Endothelial cell of umbilical vein (primary cell): Measurements from ENCODE around the gene EZR. TPM values are rescaled to one million over a fixed set of nuclear protein-coding genes. Genes with fewer than 3 reads are reported as not detected.

Experiments
- BruUV-seq: library from RNA; stranded (reverse); fragments of 400-500 nt; replicated peaks from 2 replicates; lab custom pipeline; 2021; lab: Mats Ljungman, UMichigan
- CTCF ChIA-PET: fragments of 300-600, 350-600 bp; sonication (Branson Sonifier 250); formaldehyde crosslinking; loops from one replicate; lab custom pipeline; 2021; ENCODE audit warnings: antibody characterized with exemption, inconsistent platforms; lab: Charles Lee
- POLR2A ChIA-PET: fragments of 300-600, 350-600 bp; sonication (Branson Sonifier 250); formaldehyde crosslinking; loops from one replicate; lab custom pipeline; 2021; ENCODE audit warnings: antibody characterized with exemption, inconsistent platforms; lab: Charles Lee
- DNase-seq: peaks from one replicate; pipeline ENCODE4 v3.0.0-alpha.2; 2011; ENCODE audit warnings: low read depth, low spot score
- FAIRE-seq: peaks from 2 replicates; lab custom pipeline; 2011; peaks lifted over from hg19 to GRCh38; lab: Jason Lieb, UNC
- H2AFZ ChIP-seq: 2 replicates; pipeline ENCODE4 v1.6.0; 2012; ENCODE audit warnings: low read depth, low read length, control low read depth, inconsistent platforms
- H3K27ac ChIP-seq: 2 replicates; pipeline ENCODE4 v1.5.1; 2011; ENCODE audit warnings: low read depth, mild to moderate bottlenecking, control low read depth, low read length, moderate library complexity; ENCODE audit not compliant: insufficient read depth
- H3K27me3 ChIP-seq, 2 experiments: 2 replicates each; pipeline versions ENCODE4 v1.6.0 to v1.6.1; 2011; ENCODE audit warnings: low read length in 2 of 2, mixed read lengths in 1 of 2; ENCODE audit not compliant: control insufficient read depth in 2 of 2, insufficient read depth in 2 of 2
- H3K36me3 ChIP-seq, 2 experiments: 2 replicates in 1 of 2; 3 replicates in 1 of 2; pipeline ENCODE4 v1.5.1; 2011; ENCODE audit warnings: low read length in 2 of 2, mild to moderate bottlenecking in 1 of 2, moderate library complexity in 1 of 2; ENCODE audit not compliant: control insufficient read depth in 2 of 2, insufficient read depth in 2 of 2; ENCODE audit errors: extremely low read depth in 1 of 2
- H3K4me1 ChIP-seq: 3 replicates; pipeline ENCODE4 v1.5.1; 2011; ENCODE audit warnings: mild to moderate bottlenecking, low read length; ENCODE audit not compliant: control insufficient read depth, insufficient read depth; ENCODE audit errors: extremely low read depth
- H3K4me2 ChIP-seq: 2 replicates; pipeline ENCODE4 v1.6.1; 2011; ENCODE audit warnings: low read length, control low read depth, mixed read lengths; ENCODE audit not compliant: insufficient read depth
- H3K4me3 ChIP-seq, 3 experiments: fragments of 200-600 bp in 1 of 3; sonication (generic), shearing (Covaris generic) in 1 of 3; replicated peaks in 1 of 3; 2 replicates each; pipeline ENCODE4 v1.5.1; 2011 to 2016; ENCODE audit warnings: control low read depth in 3 of 3, low read length in 3 of 3, mild to moderate bottlenecking in 2 of 3, inconsistent platforms in 1 of 3, low read depth in 1 of 3, moderate library complexity in 1 of 3; ENCODE audit not compliant: insufficient read depth in 1 of 3
- H3K79me2 ChIP-seq: 2 replicates; pipeline ENCODE4 v1.6.0; 2012; ENCODE audit warnings: low read length, inconsistent platforms; ENCODE audit not compliant: control insufficient read depth, insufficient read depth
- H3K9ac ChIP-seq: replicated peaks from 2 replicates; pipeline ENCODE3; 2011; ENCODE audit warnings: low read length, control low read depth; ENCODE audit not compliant: insufficient read depth; ENCODE audit errors: extremely low read depth
- H3K9me1 ChIP-seq: replicated peaks from 3 replicates; pipeline ENCODE4 v1.6.0; 2011; ENCODE audit warnings: mild to moderate bottlenecking, low read length; ENCODE audit not compliant: control insufficient read depth, insufficient read depth; ENCODE audit errors: extremely low read depth
- H3K9me3 ChIP-seq: replicated peaks from 2 replicates; pipeline ENCODE4 v1.5.1; 2012; ENCODE audit warnings: low read length, inconsistent platforms; ENCODE audit not compliant: control insufficient read depth, insufficient read depth
- H4K20me1 ChIP-seq: replicated peaks from 2 replicates; pipeline ENCODE3; 2011; ENCODE audit warnings: mild to moderate bottlenecking, low read length; ENCODE audit not compliant: control insufficient read depth, insufficient read depth; ENCODE audit errors: extremely low read depth
- EZH2 ChIP-seq: IDR thresholded peaks from 2 replicates; pipeline ENCODE4 v1.6.1; 2012; ENCODE audit warnings: borderline replicate concordance, low read depth, mild to moderate bottlenecking, moderate library complexity, low read length, inconsistent platforms; ENCODE audit not compliant: severe bottlenecking
- FOS ChIP-seq: IDR thresholded peaks from 2 replicates; pipeline ENCODE4 v1.6.1; 2011; ENCODE audit warnings: mild to moderate bottlenecking, low read length, moderate library complexity, borderline replicate concordance; ENCODE audit not compliant: insufficient read depth
- GATA2 ChIP-seq: IDR thresholded peaks from 2 replicates; pipeline ENCODE4 v1.7.0; 2011; ENCODE audit warnings: low read depth, mild to moderate bottlenecking, moderate library complexity, mixed read lengths, low read length; ENCODE audit not compliant: insufficient read length, insufficient read depth
- JUN ChIP-seq: IDR thresholded peaks from 2 replicates; pipeline ENCODE4 v1.6.1; 2011; ENCODE audit warnings: borderline replicate concordance, low read depth; ENCODE audit not compliant: insufficient read length, insufficient read depth
- MYC ChIP-seq: IDR thresholded peaks from one replicate; pipeline ENCODE4 v1.6.1; 2011; ENCODE audit warnings: mild to moderate bottlenecking, low read depth, low read length
- POLR2A ChIP-seq: IDR thresholded peaks from 2 replicates; pipeline ENCODE4 v1.6.1; 2012; ENCODE audit warnings: low read depth, mild to moderate bottlenecking, control low read depth, low read length
- POLR2AphosphoS5 ChIP-seq: IDR thresholded peaks from 2 replicates; pipeline ENCODE4 v1.6.1; 2012; ENCODE audit warnings: low read depth, mild to moderate bottlenecking, control low read depth, low read length, moderate library complexity; ENCODE audit not compliant: insufficient read depth
- dilution Hi-C: fragments of 300-500 bp; cut with MboI; formaldehyde crosslinking; loops from one replicate; pipeline ENCODE4 v1.15.0; 2019; ENCODE audit warnings: low sequenced_read_pairs; ENCODE audit not compliant: extremely low pct_ligation_motif_present
- intact Hi-C: fragments of 100-400 bp; cut with micrococcal nuclease; formaldehyde crosslinking; loops from one replicate; pipeline ENCODE4 v1.10.0; 2022
- polyA plus RNA-seq, 4 experiments: library from polyadenylated mRNA; depleted of rRNA in 3 of 4; stranded (reverse) in 3 of 4; unstranded in 1 of 4; fragments of >200 nt; gene quantifications; 2 replicates each; pipeline versions ENCODE4 v1.2.1 to v1.2.3, GENCODE V29; 2011 to 2012; ENCODE audit warnings: missing spikeins in 1 of 4
- total RNA-seq: library from RNA; stranded (reverse); gene quantifications from 2 replicates; pipeline ENCODE4 v1.2.3, GENCODE V29; 2021
- TF ChIP-seq, protein P1 (sequence below), 2 donors: IDR thresholded peaks; 1 replicate in 1 of 2; 2 replicates in 1 of 2; pipeline ENCODE4 v1.5.1; 2011; ENCODE audit warnings: low read length in 2 of 2, mild to moderate bottlenecking in 2 of 2, moderate library complexity in 2 of 2, control low read depth in 1 of 2, inconsistent platforms in 1 of 2, low read depth in 1 of 2; ENCODE audit not compliant: insufficient read depth in 1 of 2; ENCODE audit errors: extremely low read depth in 1 of 2
- TF ChIP-seq, protein P2 (sequence below): IDR thresholded peaks from 2 replicates; pipeline ENCODE4 v1.6.1; 2011; ENCODE audit not compliant: insufficient read depth, insufficient read length

EZR gene
- total and polyA plus RNA-seq, 2 donors (not counting 3 experiments of a cell fraction or from before 2014, with no cell fraction given): 58.5 to 108 TPM

DNA sequence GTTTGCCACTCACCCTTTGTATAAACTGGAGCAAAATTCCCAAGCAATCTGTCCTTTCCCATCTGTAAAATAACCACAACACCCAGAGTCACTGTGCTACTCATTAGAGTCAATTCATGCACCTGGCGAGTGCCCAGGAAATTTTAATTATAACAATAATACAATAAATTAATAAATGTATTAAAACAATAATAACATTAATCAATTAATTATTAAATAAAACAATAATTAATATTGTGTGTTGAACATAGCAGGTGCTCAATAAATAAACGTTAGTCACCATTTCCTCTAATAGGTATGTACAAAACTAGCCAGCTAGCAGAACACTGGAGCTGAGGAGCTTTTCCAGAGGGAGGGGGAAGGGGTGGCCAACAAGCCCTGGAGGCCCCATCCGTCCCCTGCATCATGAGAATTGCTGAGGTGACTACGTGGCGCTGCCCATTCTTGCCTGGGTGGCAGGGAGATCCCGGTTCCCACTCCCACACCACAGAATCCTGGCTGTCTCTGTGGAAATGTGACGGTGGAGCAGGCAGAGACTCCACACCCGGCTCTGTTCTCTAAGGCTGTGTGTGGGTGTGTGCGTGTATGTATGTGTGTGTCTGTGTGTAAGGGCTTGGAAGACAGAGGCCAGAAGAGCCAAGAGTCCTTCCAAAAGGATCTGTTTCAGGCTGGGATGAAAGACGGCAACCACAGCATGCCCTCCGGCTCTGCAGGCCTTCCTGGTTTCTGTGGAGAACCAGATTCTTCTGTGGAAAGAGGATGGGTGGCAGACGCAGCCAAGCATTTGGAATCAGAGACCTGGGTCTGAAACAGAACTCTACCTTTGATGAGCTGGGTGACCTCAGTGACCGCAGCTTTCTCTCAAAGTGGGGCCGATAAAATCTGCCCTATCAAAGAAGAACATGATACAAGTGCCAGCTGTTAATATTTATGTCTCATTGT lies 18.8 kb upstream of the EZR start:
- dilution Hi-C loops: no loop called here

More for the DNA sequence above, 18.8 kb upstream of the EZR start:
- no peak overlapping the region for H3K27ac ChIP-seq
- no peak overlapping the region for H3K4me3 ChIP-seq
- H3K27me3 ChIP-seq: peaks cover 0 to 2% of the 10 kb centered on the region in 2 experiments
- POLR2A ChIA-PET: no interaction called here
- DNase-seq (no peak), FAIRE-seq (no peak)
- no peak overlapping the region for H3K9ac ChIP-seq
- no peaks in the 10 kb centered on the region for H3K36me3 ChIP-seq
- BruUV-seq: no TSS peak
- TF ChIP-seq, protein P1, sequence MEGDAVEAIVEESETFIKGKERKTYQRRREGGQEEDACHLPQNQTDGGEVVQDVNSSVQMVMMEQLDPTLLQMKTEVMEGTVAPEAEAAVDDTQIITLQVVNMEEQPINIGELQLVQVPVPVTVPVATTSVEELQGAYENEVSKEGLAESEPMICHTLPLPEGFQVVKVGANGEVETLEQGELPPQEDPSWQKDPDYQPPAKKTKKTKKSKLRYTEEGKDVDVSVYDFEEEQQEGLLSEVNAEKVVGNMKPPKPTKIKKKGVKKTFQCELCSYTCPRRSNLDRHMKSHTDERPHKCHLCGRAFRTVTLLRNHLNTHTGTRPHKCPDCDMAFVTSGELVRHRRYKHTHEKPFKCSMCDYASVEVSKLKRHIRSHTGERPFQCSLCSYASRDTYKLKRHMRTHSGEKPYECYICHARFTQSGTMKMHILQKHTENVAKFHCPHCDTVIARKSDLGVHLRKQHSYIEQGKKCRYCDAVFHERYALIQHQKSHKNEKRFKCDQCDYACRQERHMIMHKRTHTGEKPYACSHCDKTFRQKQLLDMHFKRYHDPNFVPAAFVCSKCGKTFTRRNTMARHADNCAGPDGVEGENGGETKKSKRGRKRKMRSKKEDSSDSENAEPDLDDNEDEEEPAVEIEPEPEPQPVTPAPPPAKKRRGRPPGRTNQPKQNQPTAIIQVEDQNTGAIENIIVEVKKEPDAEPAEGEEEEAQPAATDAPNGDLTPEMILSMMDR (IDR thresholded peaks at IDR 0.05; ENCODE audit: extremely low read depth in 1 of 2, insufficient read depth in 1 of 2, low read depth in 1 of 2, low read length in 2 of 2): no peak
- TF ChIP-seq MYC (no peak), JUN (no peak), FOS (no peak), GATA2 (no peak), EZH2 (no peak), POLR2AphosphoS5 (no peak), POLR2A (no peak)
- TF ChIP-seq, protein P2, sequence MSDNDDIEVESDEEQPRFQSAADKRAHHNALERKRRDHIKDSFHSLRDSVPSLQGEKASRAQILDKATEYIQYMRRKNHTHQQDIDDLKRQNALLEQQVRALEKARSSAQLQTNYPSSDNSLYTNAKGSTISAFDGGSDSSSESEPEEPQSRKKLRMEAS: no peak
- no peaks in the 10 kb centered on the region for H3K9me1 ChIP-seq
- CTCF ChIA-PET: no interaction called here
- no peak overlapping the region for H2AFZ ChIP-seq
- H4K20me1 ChIP-seq: no peaks in the 10 kb centered on the region
- no peaks in the 10 kb centered on the region for H3K4me1 ChIP-seq
- no peaks in the 10 kb centered on the region for H3K79me2 ChIP-seq
- intact Hi-C loops: no loop called here
- H3K9me3 ChIP-seq: no peaks in the 10 kb centered on the region
- H3K4me2 ChIP-seq: no peak overlapping the region
